GM12878 (cell line): ENCODE data around the gene ULBP1. TPM values are rescaled to one million over a fixed set of nuclear protein-coding genes. Genes with fewer than 3 reads are reported as not detected.
"Not testable (repeated sequence)": the region's sequence is repeated elsewhere in the genome, so short reads cannot be mapped to it uniquely, and the experiment has no call there.

Experiments used
- ATAC-seq: fragments of 200-7000 bp; cut with Tn5 transposase; 3 replicates; pipeline ENCODE4 v1.9.1; 2020; ENCODE audit warnings: mild to moderate bottlenecking, moderate library complexity
- BruUV-seq: library from RNA; stranded (reverse); fragments of 400-500 nt; replicated peaks from 2 replicates; lab custom pipeline; 2021; lab: Mats Ljungman, UMichigan
- CTCF ChIA-PET: fragments of 300-600 bp; sonication (Branson Sonifier 250); formaldehyde crosslinking; extraction: SDS; loops from one replicate; lab custom pipeline; 2021; ENCODE audit warnings: inconsistent platforms; lab: Yijun Ruan, JAX
- POLR2A ChIA-PET: fragments of 350-600 bp; formaldehyde crosslinking; extraction: SDS; loops from one replicate; lab custom pipeline; 2021; ENCODE audit warnings: inconsistent platforms; lab: Charles Lee
- RAD21 ChIA-PET: fragments of 300-600 bp; sonication (Branson Sonifier 250); formaldehyde crosslinking; loops from one replicate; lab custom pipeline; 2023; ENCODE audit warnings: antibody characterized with exemption; ENCODE audit not compliant: unreplicated experiment; lab: Charles Lee
- SMC1A ChIA-PET: fragments of 300-600 bp; sonication (Branson Sonifier 250); formaldehyde crosslinking; loops from one replicate; lab custom pipeline; 2023; ENCODE audit not compliant: unreplicated experiment, uncharacterized antibody; lab: Charles Lee
- DNase-seq: peaks from one replicate; pipeline ENCODE4 v3.0.0-alpha.2; 2011; ENCODE audit warnings: low read depth, low spot score
- FAIRE-seq: peaks from 3 replicates; lab custom pipeline; 2011; peaks lifted over from hg19 to GRCh38; lab: Jason Lieb, UNC
- H2AFZ ChIP-seq: 2 replicates; pipeline ENCODE4 v1.6.0; 2011; ENCODE audit warnings: low read depth, low read length, control low read depth; ENCODE audit not compliant: control insufficient read depth
- H3K27ac ChIP-seq: 2 replicates; pipeline ENCODE4 v1.5.1; 2011; ENCODE audit warnings: control low read depth; ENCODE audit not compliant: control insufficient read depth, insufficient read depth
- H3K27me3 ChIP-seq, 2 experiments: replicated peaks in 1 of 2; 2 replicates each; pipeline versions ENCODE4 v1.6.0 to v1.6.1; 2011; ENCODE audit warnings: low read length in 1 of 2; ENCODE audit not compliant: control insufficient read depth in 2 of 2, insufficient read depth in 2 of 2
- H3K36me3 ChIP-seq, 2 experiments: 2 replicates each; pipeline ENCODE4 v1.5.1; 2011; ENCODE audit warnings: low read length in 1 of 2; ENCODE audit not compliant: control insufficient read depth in 2 of 2, insufficient read depth in 2 of 2
- H3K4me1 ChIP-seq: 2 replicates; pipeline ENCODE4 v1.6.1; 2011; ENCODE audit warnings: mild to moderate bottlenecking, low read length, moderate library complexity, mixed read lengths; ENCODE audit not compliant: control insufficient read depth, insufficient read depth
- H3K4me2 ChIP-seq: 2 replicates; pipeline ENCODE4 v1.6.0; 2011; ENCODE audit warnings: control low read depth; ENCODE audit not compliant: control insufficient read depth, insufficient read depth
- H3K4me3 ChIP-seq: fragments of 200-600 bp; sonication (generic); 2 replicates; pipeline ENCODE4 v1.5.1; 2016
- H3K79me2 ChIP-seq: 2 replicates; pipeline ENCODE4 v1.6.0; 2011; ENCODE audit warnings: low read length; ENCODE audit not compliant: control insufficient read depth, insufficient read depth
- H3K9ac ChIP-seq: 2 replicates; pipeline ENCODE4 v1.8.0; 2011; ENCODE audit warnings: low read length, control low read depth, mixed read lengths; ENCODE audit not compliant: control insufficient read depth, insufficient read depth
- H3K9me3 ChIP-seq: replicated peaks from 3 replicates; pipeline ENCODE4 v1.5.1; 2011; ENCODE audit warnings: mild to moderate bottlenecking, low read length; ENCODE audit not compliant: control insufficient read depth, insufficient read depth
- H4K20me1 ChIP-seq: 2 replicates; pipeline ENCODE4 v1.6.0; 2011; ENCODE audit not compliant: control insufficient read depth, insufficient read depth
- WGBS: methylation state at CpG from one replicate; pipeline ENCODE4 v1.1.6; 2016; ENCODE audit warnings: low lambda C conversion rate; ENCODE audit not compliant: insufficient replicate concordance, insufficient coverage; ENCODE audit errors: missing lambda C conversion rate; 5-methylcytosine and 5-hydroxymethylcytosine counted together
- in situ Hi-C: fragments of 300-500 bp; cut with MboI; formaldehyde crosslinking; loops from 9 replicates; pipeline ENCODE4 v1.14.3; 2018; ENCODE audit warnings: mixed read lengths
- intact Hi-C: fragments of 100-400 bp; cut with micrococcal nuclease; formaldehyde crosslinking; loops from one replicate; pipeline ENCODE4 v1.14.2; 2022; ENCODE audit not compliant: unreplicated experiment
- polyA plus RNA-seq, 11 experiments: library from polyadenylated mRNA; depleted of rRNA in 4 of 11; unstranded in 6 of 11; stranded (reverse) in 5 of 11; fragments of >200 nt; fragmentation: Nextera tagmentation in 4 of 11; fragmentation: Illumina TruSeq in 1 of 11; extraction: Ambion mirVana in 4 of 11; extraction: Trizol in 1 of 11; gene quantifications; 1 replicate in 1 of 11; 2 replicates in 10 of 11; pipeline versions ENCODE4 v1.2.1 to v1.2.3, GENCODE V29; 2011 to 2016; ENCODE audit warnings: inconsistent platforms in 2 of 11, missing spikeins in 2 of 11, low read depth in 1 of 11
- total RNA-seq, 4 experiments: library from RNA; depleted of rRNA in 3 of 4; stranded (reverse); fragments of >200 nt in 3 of 4; fragmentation: Illumina TruSeq in 1 of 4; extraction: Trizol in 1 of 4; gene quantifications; 2 replicates each; pipeline versions ENCODE4 v1.2.1 to v1.2.3, GENCODE V29; 2013 to 2021

ULBP1 gene
- total and polyA plus RNA-seq, 10 of the 15 experiments (the other 5 are each of a cell fraction or from before 2014, with no cell fraction given), result 0.02 to 0.12 (median 0.04) TPM; not detected in 7

- H3K27ac ChIP-seq, H3K27me3 ChIP-seq, BruUV-seq, H3K4me3 ChIP-seq, SMC1A ChIA-PET, H2AFZ ChIP-seq, POLR2A ChIA-PET, H3K4me1 ChIP-seq, in situ Hi-C loops, H4K20me1 ChIP-seq, H3K9ac ChIP-seq, DNase-seq, H3K9me3 ChIP-seq, RAD21 ChIA-PET, ATAC-seq, intact Hi-C loops, H3K79me2 ChIP-seq, H3K4me2 ChIP-seq, H3K36me3 ChIP-seq: not testable (repeated sequence)
- CTCF ChIA-PET, result interaction anchor here (0.9 kb wide), 1 partner anchor 70 kb away, joined by 3 read pairs; no protein-coding TSS in a partner anchor
- peak; percentile 61 for FAIRE-seq
- 49% methylated on average over 7 of the region's 7 CpGs for WGBS
Measured at GRCh38 chr6:149946631-149947030, 17.1 kb upstream of the ULBP1 start.

- H2AFZ ChIP-seq, DNase-seq, POLR2A ChIA-PET, H3K9me3 ChIP-seq, H3K27ac ChIP-seq, CTCF ChIA-PET, RAD21 ChIA-PET, FAIRE-seq, ATAC-seq, BruUV-seq, H3K9ac ChIP-seq, H3K27me3 ChIP-seq, H3K4me3 ChIP-seq, H3K4me1 ChIP-seq, H3K36me3 ChIP-seq, H3K4me2 ChIP-seq, in situ Hi-C loops, H4K20me1 ChIP-seq, H3K79me2 ChIP-seq, intact Hi-C loops, SMC1A ChIA-PET: not testable (repeated sequence)
- WGBS, result no CpG with 5 or more reads among the region's 1 CpG
Measured at GRCh38 chr6:149947533-149947932, 16.2 kb upstream of the ULBP1 start.
